Keratinocyte (primary cell): Measurements from ENCODE around the gene LIG4. TPM values are rescaled to one million over a fixed set of nuclear protein-coding genes. Genes with fewer than 3 reads are reported as not detected.

Source experiments
- DNase-seq: peaks from one replicate; pipeline ENCODE4 v3.0.0-alpha.2; 2011; ENCODE audit warnings: low read depth, missing footprints, low spot score
- FAIRE-seq: peaks from 2 replicates; lab custom pipeline; 2011; peaks lifted over from hg19 to GRCh38; lab: Jason Lieb, UNC
- H2AFZ ChIP-seq: 2 replicates; pipeline ENCODE4 v1.6.0; 2012; ENCODE audit warnings: low read length, control low read depth, inconsistent platforms; ENCODE audit not compliant: control insufficient read depth
- H3K27ac ChIP-seq: 2 replicates; pipeline ENCODE4 v1.5.1; 2011; ENCODE audit warnings: low read length; ENCODE audit not compliant: control insufficient read depth, insufficient read depth
- H3K27me3 ChIP-seq: 3 replicates; pipeline ENCODE4 v1.6.0; 2011; ENCODE audit warnings: low read length; ENCODE audit not compliant: control insufficient read depth, insufficient read depth; ENCODE audit errors: extremely low read depth
- H3K36me3 ChIP-seq, 2 experiments: 2 replicates in 1 of 2; 3 replicates in 1 of 2; pipeline ENCODE4 v1.5.1; 2011; ENCODE audit warnings: low read length in 2 of 2, mild to moderate bottlenecking in 1 of 2; ENCODE audit not compliant: control insufficient read depth in 2 of 2, insufficient read depth in 2 of 2; ENCODE audit errors: extremely low read depth in 1 of 2
- H3K4me1 ChIP-seq: 3 replicates; pipeline ENCODE4 v1.5.1; 2011; ENCODE audit warnings: low read length; ENCODE audit not compliant: control insufficient read depth, insufficient read depth; ENCODE audit errors: extremely low read depth
- H3K4me2 ChIP-seq: 3 replicates; pipeline ENCODE4 v1.6.0; 2011; ENCODE audit warnings: low read depth, low read length; ENCODE audit not compliant: control insufficient read depth, insufficient read depth; ENCODE audit errors: extremely low read depth
- H3K4me3 ChIP-seq, 3 experiments: fragments of 200-600 bp in 1 of 3; sonication (generic) in 1 of 3; 2 replicates in 2 of 3; 3 replicates in 1 of 3; pipeline ENCODE4 v1.5.1; 2011 to 2016; ENCODE audit warnings: low read length in 3 of 3, mild to moderate bottlenecking in 3 of 3, control low read depth in 2 of 3, inconsistent platforms in 1 of 3, low read depth in 1 of 3, mixed read lengths in 1 of 3, mixed run types in 1 of 3, moderate library complexity in 1 of 3; ENCODE audit not compliant: control insufficient read depth in 2 of 3, insufficient read depth in 2 of 3; ENCODE audit errors: extremely low read depth in 1 of 3
- H3K79me2 ChIP-seq: 2 replicates; pipeline ENCODE4 v1.6.0; 2012; ENCODE audit warnings: low read length; ENCODE audit not compliant: control insufficient read depth, insufficient read depth
- H3K9ac ChIP-seq: 3 replicates; pipeline ENCODE4 v1.6.0; 2011; ENCODE audit warnings: low read length; ENCODE audit not compliant: control insufficient read depth, insufficient read depth; ENCODE audit errors: extremely low read depth
- H3K9me1 ChIP-seq: 3 replicates; pipeline ENCODE4 v1.6.0; 2011; ENCODE audit warnings: low read length; ENCODE audit not compliant: control insufficient read depth, insufficient read depth; ENCODE audit errors: extremely low read depth
- H3K9me3 ChIP-seq: 2 replicates; pipeline ENCODE4 v1.5.1; 2012; ENCODE audit warnings: low read depth, low read length; ENCODE audit not compliant: control insufficient read depth
- H4K20me1 ChIP-seq: 3 replicates; pipeline ENCODE4 v1.6.0; 2011; ENCODE audit warnings: low read length; ENCODE audit not compliant: control insufficient read depth, insufficient read depth; ENCODE audit errors: extremely low read depth
- CTCF ChIP-seq, 3 experiments: IDR thresholded peaks in 1 of 3; conservative IDR thresholded peaks in 1 of 3; optimal IDR thresholded peaks in 1 of 3; 2 replicates in 2 of 3; 3 replicates in 1 of 3; pipeline versions ENCODE3 to v1.5.1; 2011; ENCODE audit warnings: low read length in 3 of 3, mild to moderate bottlenecking in 3 of 3, moderate library complexity in 2 of 3, control low read depth in 1 of 3, inconsistent platforms in 1 of 3; ENCODE audit not compliant: insufficient read depth in 2 of 3; ENCODE audit errors: extremely low read depth in 1 of 3
- EZH2 ChIP-seq: IDR thresholded peaks from one replicate; pipeline ENCODE4 v1.6.1; 2012; ENCODE audit warnings: inconsistent platforms, mild to moderate bottlenecking, low read length, moderate library complexity
- dilution Hi-C: fragments of 300-500 bp; cut with MboI; formaldehyde crosslinking; loops from one replicate; pipeline ENCODE4 v1.7.0; 2020; ENCODE audit warnings: low sequenced_read_pairs; ENCODE audit not compliant: extremely low pct_ligation_motif_present
- polyA plus RNA-seq, 5 experiments: library from polyadenylated mRNA; depleted of rRNA in 3 of 5; stranded (reverse) in 3 of 5; stranded (forward) in 1 of 5; unstranded in 1 of 5; fragments of >200 nt; gene quantifications; 1 replicate in 1 of 5; 2 replicates in 3 of 5; 3 replicates in 1 of 5; pipeline versions ENCODE4 v1.2.1 to v1.2.3, GENCODE V29; 2011 to 2012; ENCODE audit warnings: missing spikeins in 2 of 5, low read depth in 1 of 5, low replicate concordance in 1 of 5

LIG4 gene
- polyA plus RNA-seq, 1 donor (not counting 4 experiments of a cell fraction or from before 2014, with no cell fraction given) = 16.8 TPM

- Histone ChIP-seq H3K79me2 (no peaks in the 10 kb centered on the region), H3K9ac (no peak overlapping the region), H3K27me3 (no peaks in the 10 kb centered on the region), H3K4me1 (peaks cover 13% of the 10 kb centered on the region), H4K20me1 (no peaks in the 10 kb centered on the region), H3K27ac (no peak overlapping the region), H3K4me2 (no peak overlapping the region), H2AFZ (no peak overlapping the region), H3K9me1 (no peaks in the 10 kb centered on the region), H3K36me3 (no peaks in the 10 kb centered on the region), H3K4me3 (no peak overlapping the region), H3K9me3 (peaks cover 11% of the 10 kb centered on the region)
- no peak for DNase-seq
- dilution Hi-C loops = no loop called here
- FAIRE-seq = no peak
- TF ChIP-seq EZH2 (no peak), CTCF (optimal IDR thresholded peaks at IDR 0.05 in 1 of 3, IDR thresholded peaks at IDR 0.05 in 1 of 3, conservative IDR thresholded peaks at IDR 0.05 in 1 of 3; ENCODE audit: extremely low read depth in 1 of 3, insufficient read depth in 2 of 3, low read length in 3 of 3) (no peak)
Observed at GRCh38 chr13:108195146-108195545, 20.2 kb downstream of the LIG4 start.

- Histone ChIP-seq H3K4me3 (no peak overlapping the region), H3K4me2 (no peak overlapping the region), H3K36me3 (no peaks in the 10 kb centered on the region), H3K9me1 (no peaks in the 10 kb centered on the region), H3K9me3 (peaks cover 11% of the 10 kb centered on the region), H3K9ac (no peak overlapping the region), H4K20me1 (no peaks in the 10 kb centered on the region), H3K27ac (no peak overlapping the region), H2AFZ (no peak overlapping the region), H3K27me3 (no peaks in the 10 kb centered on the region), H3K4me1 (peaks cover 13% of the 10 kb centered on the region), H3K79me2 (no peaks in the 10 kb centered on the region)
- dilution Hi-C loops = no loop called here
- TF ChIP-seq EZH2 (no peak), CTCF (optimal IDR thresholded peaks at IDR 0.05 in 1 of 3, IDR thresholded peaks at IDR 0.05 in 1 of 3, conservative IDR thresholded peaks at IDR 0.05 in 1 of 3; ENCODE audit: extremely low read depth in 1 of 3, insufficient read depth in 2 of 3, low read length in 3 of 3) (no peak)
- DNase-seq (no peak), FAIRE-seq (no peak)
Observed at GRCh38 chr13:108194435-108194936, 20.9 kb downstream of the LIG4 start.
